Urothelium cell line (cell line): ENCODE measurements around the gene RFESD.
A peak's percentile ranks its signal among the peaks of the same experiment; 100 is the strongest.

Source experiments
- DNase-seq: peaks from one replicate; pipeline ENCODE4 v3.0.0; 2011; ENCODE audit warnings: low spot score, mixed read lengths
- FAIRE-seq: peaks from 2 replicates; lab custom pipeline; 2011; peaks lifted over from hg19 to GRCh38; lab: Jason Lieb, UNC

Gene RFESD

DNA sequence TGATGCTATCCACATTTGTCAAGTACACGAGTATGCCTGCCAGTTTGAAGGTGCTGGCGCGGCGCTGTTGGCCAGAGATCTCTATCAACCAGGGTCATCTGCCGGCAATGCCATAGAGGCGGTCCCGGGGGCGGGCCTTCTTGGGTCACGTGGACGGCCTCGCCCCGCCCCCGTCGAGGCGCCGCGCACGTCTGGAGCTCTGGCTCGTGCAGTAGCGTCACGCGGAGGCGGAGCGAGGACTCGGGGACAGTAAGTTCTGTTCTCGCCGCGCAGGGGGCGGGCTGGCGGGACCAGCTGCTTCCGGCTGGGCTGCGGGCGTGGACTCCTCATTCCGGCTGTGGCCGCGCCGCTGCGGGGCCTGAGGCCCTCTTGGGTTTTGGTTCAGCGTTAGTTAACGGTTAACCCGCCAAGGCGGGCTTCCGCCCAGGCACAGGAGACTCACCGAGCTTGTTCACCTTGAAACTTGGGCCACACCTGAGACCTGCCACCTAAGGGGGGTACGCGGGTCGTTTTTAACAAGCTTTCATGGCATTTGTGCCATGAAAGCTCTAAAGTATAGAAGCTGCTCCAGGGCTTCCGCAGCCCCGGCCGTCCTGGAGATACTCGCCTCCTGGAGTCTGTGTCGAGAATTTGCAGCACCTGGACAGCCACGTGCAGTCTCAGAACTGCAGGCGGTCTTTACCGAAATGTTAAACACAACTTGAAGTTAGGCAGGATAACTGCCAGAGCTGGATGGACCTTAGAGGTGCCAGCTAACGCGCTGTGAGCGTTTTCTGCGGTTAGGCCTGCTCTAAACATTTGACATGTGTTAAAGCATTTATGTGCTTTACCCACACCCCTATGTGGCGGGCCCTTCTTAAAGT is at the start of gene RFESD:
RFESD (plus strand) TSS at position 209 of the 863 bp plus-strand sequence. CDS start 5,495 bp downstream, outside the sequence.
- FAIRE-seq, result peak; percentile 88
- DNase-seq, result peak; percentile 97

DNA sequence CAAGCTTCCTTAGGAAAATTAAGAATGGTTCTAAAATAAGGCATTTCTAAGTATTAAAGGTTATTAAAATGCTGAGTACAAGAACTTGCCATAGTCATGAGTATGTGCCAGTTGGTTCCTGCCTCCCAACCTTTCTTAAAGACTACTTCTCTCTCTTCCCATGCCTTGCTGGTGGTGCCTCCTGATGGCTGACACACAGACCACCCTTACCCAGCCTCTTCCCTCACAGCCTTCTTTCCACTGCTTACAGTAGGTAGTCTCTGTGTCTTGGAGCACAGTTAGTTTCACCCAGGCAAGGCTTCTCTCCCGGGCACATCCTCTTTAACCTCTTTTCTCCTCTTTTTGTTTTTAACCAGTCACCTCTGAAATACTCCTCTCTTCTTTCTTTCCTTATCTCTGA is 47.3 kb upstream of the RFESD start:
- no peak for FAIRE-seq
- DNase-seq, result no peak

DNA sequence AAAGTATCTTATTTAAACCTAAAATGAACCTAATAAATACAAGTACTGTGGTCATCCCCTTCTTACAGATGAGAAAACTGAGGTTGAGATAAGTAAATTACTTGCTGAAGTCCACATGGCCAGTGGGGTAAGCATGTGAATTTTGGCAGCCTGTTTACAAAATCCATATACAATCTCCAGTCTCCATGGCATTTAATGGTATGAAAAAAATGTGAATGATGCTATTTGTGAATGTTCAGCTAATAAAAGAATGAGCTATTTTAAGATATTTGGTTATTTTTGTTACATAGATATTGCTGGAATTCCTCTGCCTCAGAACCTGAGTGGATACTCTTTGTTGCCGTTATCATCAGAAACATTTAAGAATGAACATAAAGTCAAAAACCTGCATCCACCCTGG is 46.0 kb upstream of the RFESD start:
- FAIRE-seq, result no peak

DNA sequence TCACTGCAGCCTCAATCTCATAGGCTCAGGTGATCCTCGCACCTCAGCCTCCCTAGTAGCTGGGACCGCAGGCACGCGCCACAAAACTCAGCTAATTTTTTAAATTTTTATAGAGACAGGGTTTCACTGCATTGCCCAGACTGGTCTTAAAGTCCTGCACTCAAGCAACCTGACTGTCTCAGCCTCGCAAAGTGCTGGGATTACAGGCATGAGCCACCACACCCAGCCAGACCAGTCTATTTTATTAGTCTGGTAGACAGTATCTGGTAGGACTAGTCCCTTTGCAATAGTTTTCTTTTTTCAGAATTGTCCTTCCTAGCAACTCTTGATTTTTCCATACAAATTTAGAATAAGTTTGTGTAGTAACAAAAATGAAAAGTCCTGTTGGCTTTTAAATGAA is 40.8 kb upstream of the RFESD start:
- FAIRE-seq (no peak), DNase-seq (no peak)

More for the DNA sequence above, 46.0 kb upstream of the RFESD start:
- no peak for DNase-seq

DNA sequence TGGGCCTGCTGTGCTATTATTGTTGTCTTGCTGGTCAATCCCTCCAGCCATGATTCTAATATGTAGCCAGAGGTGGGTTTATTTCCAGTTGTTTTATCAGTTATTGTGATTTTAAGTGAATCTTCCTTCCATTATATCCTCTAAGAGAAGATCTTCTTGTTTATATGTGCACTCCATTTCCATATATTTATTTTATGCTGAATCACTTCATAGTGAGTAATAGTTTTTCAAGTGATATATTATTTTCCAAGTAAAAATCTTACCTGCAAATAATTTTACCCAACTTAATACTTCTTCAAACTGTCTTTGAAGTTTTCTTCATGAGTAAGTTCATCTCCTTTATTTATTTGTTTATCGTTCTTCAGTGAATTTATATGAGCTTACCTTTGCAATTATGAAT is 40.2 kb upstream of the RFESD start:
- DNase-seq (no peak), FAIRE-seq (no peak)

DNA sequence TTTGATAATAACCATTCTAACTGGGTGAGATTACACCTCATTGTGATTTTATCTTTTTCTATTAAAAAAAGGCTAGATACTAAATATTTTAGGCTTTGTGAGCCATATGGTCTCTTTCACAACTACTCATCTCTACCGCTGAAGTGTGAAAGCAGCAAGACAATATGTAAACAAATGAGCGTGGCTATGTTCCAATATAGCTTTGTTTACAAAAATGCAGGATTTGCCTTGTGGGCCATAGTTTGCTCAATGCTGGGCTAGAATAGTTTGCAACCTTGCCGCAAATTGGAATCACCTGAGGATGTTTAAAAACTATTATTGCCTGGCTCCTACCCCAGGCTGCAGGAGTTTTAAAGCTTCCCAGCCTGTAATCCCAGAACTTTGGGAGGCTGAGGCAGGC is 36.9 kb upstream of the RFESD start:
- DNase-seq, result no peak
- FAIRE-seq, result no peak

DNA sequence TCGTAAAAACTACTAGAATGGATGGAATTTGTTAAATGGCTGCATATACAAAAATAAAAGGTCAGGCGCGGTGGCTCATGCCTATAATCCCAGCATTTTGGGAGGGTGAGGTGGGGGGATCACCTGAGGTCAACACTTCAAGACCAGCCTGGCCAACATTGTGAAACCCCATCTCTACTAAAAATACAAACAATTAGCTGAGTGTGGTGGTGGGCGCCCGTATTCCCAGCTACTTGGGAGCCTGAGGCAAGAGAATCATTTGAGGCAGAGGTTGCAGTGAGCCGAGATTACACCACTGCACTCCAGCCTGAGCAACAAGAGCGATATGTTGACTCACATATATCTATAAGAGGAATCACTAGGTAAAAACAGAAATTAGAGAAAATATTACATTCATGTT is 36.0 kb upstream of the RFESD start:
- FAIRE-seq (no peak), DNase-seq (no peak)

DNA sequence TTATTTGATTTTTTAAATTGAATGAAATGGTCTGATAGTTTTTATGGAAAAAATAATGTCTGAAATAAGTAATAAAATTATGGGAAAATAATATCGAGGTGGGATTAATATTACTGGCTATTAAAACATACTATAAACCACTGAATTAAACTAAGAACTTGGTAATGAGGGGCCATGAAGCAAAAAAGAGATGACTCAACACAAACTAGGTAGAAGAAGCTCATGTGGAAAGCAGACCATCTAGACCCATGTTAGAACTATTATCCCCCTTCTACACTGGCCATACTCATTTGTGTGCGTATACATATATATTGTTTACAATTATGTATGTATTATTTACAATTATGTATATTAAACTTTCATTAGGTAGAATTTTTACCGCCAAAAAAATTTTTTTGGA is 35.2 kb upstream of the RFESD start:
- FAIRE-seq (no peak), DNase-seq (no peak)

DNA sequence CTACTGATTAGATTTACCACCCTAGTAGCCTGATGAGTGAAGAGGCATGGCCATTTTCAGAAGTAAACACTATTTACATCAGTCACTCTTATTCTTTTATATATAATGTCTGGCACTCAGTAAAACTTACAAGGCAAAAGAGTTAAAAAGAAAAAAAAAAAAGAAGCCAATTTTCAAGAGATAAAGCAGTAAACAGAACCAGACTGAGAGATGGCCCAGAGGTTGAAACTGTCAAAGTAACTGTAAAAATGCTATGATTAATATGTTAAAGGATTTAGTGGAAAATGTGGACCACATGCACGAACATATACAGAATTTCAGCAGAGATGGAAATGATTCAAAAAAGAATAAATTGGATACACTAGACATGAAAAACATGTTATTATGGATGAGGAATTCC is 33.1 kb upstream of the RFESD start:
- DNase-seq (no peak), FAIRE-seq (no peak)

DNA sequence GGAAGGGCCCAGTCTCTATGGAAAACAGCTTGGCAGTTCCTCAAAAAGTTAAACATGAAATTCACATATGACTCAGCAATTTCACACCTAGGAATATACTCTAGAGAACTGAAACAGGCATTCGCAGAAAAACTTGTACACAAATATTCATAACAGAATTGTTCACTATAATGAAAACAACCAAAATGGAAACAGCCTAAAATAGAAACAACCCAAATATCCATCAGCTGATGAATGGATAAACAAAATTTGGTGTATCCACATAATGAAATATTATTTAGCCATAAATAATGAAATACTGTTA is 31.5 kb upstream of the RFESD start:
- FAIRE-seq (no peak), DNase-seq (no peak)

DNA sequence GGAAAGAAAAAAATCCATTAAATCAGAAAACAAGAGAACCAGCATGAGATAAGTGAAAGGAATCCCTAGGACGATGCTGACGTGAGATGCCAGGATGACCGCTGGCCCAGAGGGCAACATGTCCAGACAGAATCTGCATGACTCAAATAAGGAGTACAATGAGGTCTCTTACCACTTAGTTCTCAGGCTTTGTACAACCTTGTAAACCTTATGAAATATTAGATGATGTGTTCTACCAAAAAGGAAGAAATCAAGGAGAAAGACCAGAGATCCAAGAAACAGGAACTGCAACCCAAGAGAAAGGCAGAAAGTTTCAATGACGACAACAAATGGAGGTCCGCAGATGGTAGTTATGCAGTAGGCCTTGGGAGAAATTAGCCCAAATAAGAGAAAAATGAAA is 29.5 kb upstream of the RFESD start:
- DNase-seq, result no peak
- FAIRE-seq, result no peak

DNA sequence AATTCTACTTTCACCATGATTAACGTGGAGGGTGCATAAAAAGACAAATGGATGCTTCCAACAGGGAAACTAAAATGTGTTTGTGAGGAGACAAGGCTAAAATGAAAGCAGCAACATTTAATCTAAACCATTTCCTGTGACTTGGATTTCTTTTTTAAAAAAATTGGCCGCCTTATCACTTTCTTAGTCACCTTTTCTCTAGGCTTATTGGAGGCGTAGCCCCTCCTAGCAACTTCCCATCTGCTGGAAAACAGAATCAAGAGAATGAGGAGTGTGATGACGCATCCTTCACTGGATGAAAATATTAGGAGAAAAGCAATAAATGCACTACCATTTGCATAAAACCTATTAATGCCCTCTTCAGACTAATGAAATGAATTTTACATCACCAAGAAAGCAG is 27.5 kb upstream of the RFESD start:
- FAIRE-seq, result no peak

DNA sequence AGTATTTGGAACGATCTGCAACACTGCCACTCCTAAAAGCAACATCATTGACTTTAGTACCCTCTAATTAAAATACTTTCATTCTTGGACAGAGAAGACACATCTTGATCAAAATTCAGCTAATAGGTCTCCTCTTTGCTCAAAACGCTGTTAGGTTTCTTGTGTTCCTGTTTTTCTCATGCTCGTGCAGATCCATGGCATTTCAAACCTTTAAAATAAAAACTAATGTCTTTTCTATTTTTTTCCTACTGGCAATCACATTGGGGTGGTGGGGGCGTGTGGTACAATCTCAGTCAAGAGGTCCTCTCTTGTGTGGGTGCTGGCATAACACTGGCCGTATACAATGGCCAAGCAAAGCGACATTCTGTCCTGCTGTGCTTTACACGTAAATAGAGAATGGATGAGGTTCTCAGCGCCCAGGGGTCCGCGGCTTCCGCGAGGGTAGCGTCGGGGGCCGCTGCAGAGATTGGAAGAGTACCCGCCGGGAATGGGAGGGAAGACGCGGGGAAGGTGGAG is 27.0 kb upstream of the RFESD start:
- FAIRE-seq, result no peak
- no peak for DNase-seq

More for the DNA sequence above, 27.5 kb upstream of the RFESD start:
- no peak for DNase-seq

DNA sequence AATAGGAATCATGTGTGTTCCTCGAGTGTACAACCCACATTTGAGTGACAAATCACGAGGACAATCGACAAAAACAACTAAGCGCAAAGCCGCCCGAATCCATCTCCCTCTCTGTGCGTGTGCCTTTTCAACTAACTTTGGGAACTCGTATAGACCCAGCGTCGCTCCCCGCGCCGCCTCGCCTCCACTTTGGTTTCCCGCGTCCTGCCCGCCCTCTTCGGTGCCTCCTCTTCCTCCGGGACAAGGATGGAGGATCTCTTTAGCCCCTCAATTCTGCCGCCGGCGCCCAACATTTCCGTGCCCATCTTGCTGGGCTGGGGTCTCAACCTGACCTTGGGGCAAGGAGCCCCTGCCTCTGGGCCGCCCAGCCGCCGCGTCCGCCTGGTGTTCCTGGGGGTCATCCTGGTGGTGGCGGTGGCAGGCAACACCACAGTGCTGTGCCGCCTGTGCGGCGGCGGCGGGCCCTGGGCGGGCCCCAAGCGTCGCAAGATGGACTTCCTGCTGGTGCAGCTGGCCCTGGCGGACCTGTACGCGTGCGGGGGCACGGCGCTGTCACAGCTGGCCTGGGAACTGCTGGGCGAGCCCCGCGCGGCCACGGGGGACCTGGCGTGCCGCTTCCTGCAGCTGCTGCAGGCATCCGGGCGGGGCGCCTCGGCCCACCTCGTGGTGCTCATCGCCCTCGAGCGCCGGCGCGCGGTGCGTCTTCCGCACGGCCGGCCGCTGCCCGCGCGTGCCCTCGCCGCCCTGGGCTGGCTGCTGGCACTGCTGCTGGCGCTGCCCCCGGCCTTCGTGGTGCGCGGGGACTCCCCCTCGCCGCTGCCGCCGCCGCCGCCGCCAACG is 26.3 kb upstream of the RFESD start, which contains the start of gene GPR150:
GPR150 (plus strand) TSS at position 58 of the 840 bp plus-strand sequence; CDS start at position 247, 189 bp downstream.
- DNase-seq (no peak), FAIRE-seq (no peak)

DNA sequence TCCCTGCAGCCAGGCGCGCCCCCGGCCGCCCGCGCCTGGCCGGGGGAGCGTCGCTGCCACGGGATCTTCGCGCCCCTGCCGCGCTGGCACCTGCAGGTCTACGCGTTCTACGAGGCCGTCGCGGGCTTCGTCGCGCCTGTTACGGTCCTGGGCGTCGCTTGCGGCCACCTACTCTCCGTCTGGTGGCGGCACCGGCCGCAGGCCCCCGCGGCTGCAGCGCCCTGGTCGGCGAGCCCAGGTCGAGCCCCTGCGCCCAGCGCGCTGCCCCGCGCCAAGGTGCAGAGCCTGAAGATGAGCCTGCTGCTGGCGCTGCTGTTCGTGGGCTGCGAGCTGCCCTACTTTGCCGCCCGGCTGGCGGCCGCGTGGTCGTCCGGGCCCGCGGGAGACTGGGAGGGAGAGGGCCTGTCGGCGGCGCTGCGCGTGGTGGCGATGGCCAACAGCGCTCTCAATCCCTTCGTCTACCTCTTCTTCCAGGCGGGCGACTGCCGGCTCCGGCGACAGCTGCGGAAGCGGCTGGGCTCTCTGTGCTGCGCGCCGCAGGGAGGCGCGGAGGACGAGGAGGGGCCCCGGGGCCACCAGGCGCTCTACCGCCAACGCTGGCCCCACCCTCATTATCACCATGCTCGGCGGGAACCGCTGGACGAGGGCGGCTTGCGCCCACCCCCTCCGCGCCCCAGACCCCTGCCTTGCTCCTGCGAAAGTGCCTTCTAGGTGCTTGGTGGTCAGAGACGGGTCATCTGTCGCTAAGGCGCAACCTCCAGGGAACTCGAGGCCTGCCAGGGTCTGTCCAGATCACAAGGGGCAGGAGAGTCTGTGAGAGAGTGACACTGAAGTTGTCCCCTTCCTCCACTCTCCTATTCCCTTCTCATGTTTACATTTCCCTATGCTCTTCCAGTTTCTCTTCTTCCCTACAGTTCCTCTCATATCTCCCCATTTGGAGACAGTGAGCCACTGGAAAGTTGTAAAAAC is 25.4 kb upstream of the RFESD start:
- no peak for FAIRE-seq
- DNase-seq, result no peak

DNA sequence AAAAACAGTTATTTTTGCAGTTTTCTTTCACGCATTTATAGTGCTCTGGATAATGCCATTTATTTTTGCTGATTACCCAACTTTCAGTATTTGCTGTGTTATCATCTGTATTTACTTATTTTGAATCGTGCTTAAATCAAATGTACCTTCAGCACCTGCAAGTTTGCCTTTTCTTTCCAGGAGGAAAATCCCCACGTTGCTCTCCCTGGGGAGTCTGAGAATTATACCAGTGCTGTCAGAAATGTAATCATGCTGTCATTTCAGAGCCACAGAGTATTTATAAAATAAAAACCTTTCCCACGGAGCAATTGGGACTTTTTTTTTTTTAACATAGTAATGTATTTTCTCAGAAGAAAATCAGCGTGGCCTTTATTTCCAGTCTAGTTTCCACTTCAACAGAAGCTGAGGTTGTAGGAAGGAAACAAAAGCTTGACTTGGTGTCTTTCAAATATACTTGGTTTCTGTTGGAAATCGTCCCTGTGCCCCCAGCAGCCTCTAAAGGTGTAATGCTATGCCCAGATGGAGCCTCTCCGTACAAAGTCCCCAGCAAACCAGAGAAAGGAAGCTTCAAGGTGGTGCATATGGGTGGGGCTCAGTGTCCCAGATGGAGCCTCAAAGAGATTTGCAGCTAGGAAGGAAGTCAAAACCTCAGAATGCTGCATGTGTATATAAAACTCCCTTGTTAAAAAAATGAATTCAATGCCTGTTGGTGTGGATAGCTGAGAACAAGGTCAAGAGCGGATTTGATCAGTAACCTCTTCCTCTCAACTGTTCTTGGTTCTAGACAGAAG is 24.5 kb upstream of the RFESD start:
- FAIRE-seq (no peak), DNase-seq (no peak)

DNA sequence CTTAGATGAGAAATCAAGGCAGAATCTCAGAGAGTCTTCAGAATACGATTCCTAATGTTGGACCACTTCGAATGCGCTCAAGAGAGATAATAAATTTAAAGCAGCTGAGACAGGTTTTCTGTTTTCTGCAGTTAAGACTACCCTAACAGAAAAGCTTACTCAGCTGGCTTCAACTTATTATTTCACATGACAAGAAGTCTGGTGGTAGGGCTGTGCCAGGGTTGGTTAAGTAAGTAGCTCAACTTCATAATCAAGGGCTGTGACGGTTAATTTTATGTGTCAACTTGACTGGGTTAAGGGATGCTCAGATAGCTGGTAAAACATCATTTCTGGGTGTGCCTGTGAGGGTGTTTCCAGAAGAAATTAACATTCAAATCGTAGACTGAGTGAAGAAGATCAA is 22.9 kb upstream of the RFESD start:
- FAIRE-seq, result no peak
- no peak for DNase-seq

DNA sequence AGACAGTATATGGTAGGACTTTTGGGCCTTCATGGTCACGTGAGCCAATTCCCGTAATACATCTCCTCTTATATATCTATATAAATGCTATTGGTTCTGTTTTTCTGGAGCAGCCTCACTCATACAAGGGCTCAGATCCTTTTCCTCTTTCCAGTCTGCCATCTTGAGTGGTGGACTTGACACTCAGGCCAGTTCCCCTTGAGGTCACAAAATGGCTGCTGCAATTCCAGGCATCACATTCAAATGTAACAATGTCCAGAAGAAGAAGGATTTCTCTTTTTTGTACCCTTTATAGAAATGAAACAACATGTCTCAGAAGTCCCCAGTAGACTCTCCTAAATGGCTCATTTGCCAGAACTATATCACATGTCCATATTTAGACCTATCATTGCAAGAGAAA is 22.2 kb upstream of the RFESD start:
- DNase-seq, result no peak
- FAIRE-seq, result no peak

DNA sequence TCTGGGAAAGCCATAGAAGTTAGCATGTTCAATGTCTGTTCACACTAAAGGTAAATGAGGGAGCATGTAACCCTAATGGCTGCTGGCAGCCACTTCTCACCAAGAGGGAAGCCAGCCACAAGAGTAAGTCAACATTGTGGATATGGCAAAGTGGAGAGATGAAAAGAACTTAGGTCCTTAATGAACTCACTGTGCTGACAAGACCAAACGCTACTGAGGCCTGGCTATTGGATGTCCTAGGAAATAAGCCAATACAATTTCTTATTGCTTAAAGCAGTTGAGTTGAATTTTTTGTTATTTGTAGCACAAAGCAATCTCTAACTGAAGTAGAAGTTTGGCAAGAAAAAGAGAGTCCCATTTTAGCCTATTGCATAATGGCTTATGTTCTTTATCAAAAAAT is 19.9 kb upstream of the RFESD start:
- FAIRE-seq (no peak), DNase-seq (no peak)
